HG02870 (cell line): Measurements from ENCODE around the gene SPARCL1.

Experiments used
- ATAC-seq: cut with Tn5 transposase; IDR thresholded peaks from one replicate; pipeline ENCODE4 v1.9.1; 2021; ENCODE audit warnings: mild to moderate bottlenecking, moderate library complexity; ENCODE audit not compliant: unreplicated experiment

Gene SPARCL1

GRCh38 chr4:87541956-87542709 is 13.0 kb upstream of the SPARCL1 start:
- ATAC-seq, result no peak

- no peak for ATAC-seq
Measured at GRCh38 chr4:87541521-87541920, 12.3 kb upstream of the SPARCL1 start.

GRCh38 chr4:87540146-87541058 is 11.2 kb upstream of the SPARCL1 start:
- ATAC-seq, result no peak

- ATAC-seq, result no peak
Measured at GRCh38 chr4:87532907-87533306, 3.7 kb upstream of the SPARCL1 start.

GRCh38 chr4:87532109-87532508 is 2.9 kb upstream of the SPARCL1 start:
- no peak for ATAC-seq

- ATAC-seq, result no peak
Measured at GRCh38 chr4:87531621-87532020, 2.4 kb upstream of the SPARCL1 start.

GRCh38 chr4:87530868-87531267 is 1.7 kb upstream of the SPARCL1 start:
- ATAC-seq, result no peak

- no peak for ATAC-seq
Measured at GRCh38 chr4:87530229-87530628, 1.1 kb upstream of the SPARCL1 start.

GRCh38 chr4:87527431-87528220 is 1.6 kb downstream of the SPARCL1 start:
- ATAC-seq, result no peak

GRCh38 chr4:87525636-87526295 is 3.4 kb downstream of the SPARCL1 start:
- ATAC-seq, result no peak

GRCh38 chr4:87524456-87524855 is 4.7 kb downstream of the SPARCL1 start:
- no peak for ATAC-seq

- no peak for ATAC-seq
Measured at GRCh38 chr4:87523307-87523706, 5.9 kb downstream of the SPARCL1 start.

GRCh38 chr4:87521757-87522374 is 7.3 kb downstream of the SPARCL1 start:
- no peak for ATAC-seq

GRCh38 chr4:87521319-87521718 is 7.9 kb downstream of the SPARCL1 start:
- ATAC-seq, result no peak

- no peak for ATAC-seq
Measured at GRCh38 chr4:87517621-87518020, 11.6 kb downstream of the SPARCL1 start.

- no peak for ATAC-seq
Measured at GRCh38 chr4:87516683-87517082, 12.5 kb downstream of the SPARCL1 start.

GRCh38 chr4:87512400-87512799 is 16.8 kb downstream of the SPARCL1 start:
- no peak for ATAC-seq

GRCh38 chr4:87511500-87511899 is 17.7 kb downstream of the SPARCL1 start:
- ATAC-seq, result no peak

GRCh38 chr4:87510747-87511146 is 18.4 kb downstream of the SPARCL1 start:
- ATAC-seq, result no peak

- no peak for ATAC-seq
Measured at GRCh38 chr4:87506974-87507701, 22.0 kb downstream of the SPARCL1 start.
